Neural cell (in vitro differentiated cells): ENCODE results near the gene SPATA6L. TPM values are rescaled to one million over a fixed set of nuclear protein-coding genes. Genes with fewer than 3 reads are reported as not detected.

ENCODE experiments used
- H2AFZ ChIP-seq: fragments of 200-600, 300-800 bp; sonication (generic), shearing (Covaris generic); 2 replicates; pipeline ENCODE4 v1.6.0; 2014; ENCODE audit warnings: low read depth, mild to moderate bottlenecking, antibody characterized with exemption, low read length, moderate library complexity
- H3F3A ChIP-seq: fragments of 200-600 bp; shearing (Covaris generic); 2 replicates; pipeline ENCODE4 v1.6.1; 2016; ENCODE audit warnings: mild to moderate bottlenecking, moderate library complexity, mixed read lengths, antibody characterized with exemption, low read length; ENCODE audit not compliant: insufficient read depth, poor library complexity, severe bottlenecking
- H3K27ac ChIP-seq: fragments of 200-600, 300-800 bp; sonication (generic), shearing (Covaris generic); 2 replicates; pipeline ENCODE4 v1.5.1; 2014; ENCODE audit warnings: mild to moderate bottlenecking, low read length, moderate library complexity
- H3K27me3 ChIP-seq: fragments of 300-800, 200-600 bp; sonication (generic), shearing (Covaris generic); 2 replicates; pipeline ENCODE4 v1.6.0; 2014; ENCODE audit warnings: mild to moderate bottlenecking, low read depth, low read length, moderate library complexity; ENCODE audit not compliant: insufficient read depth
- H3K36me3 ChIP-seq: fragments of 300-800, 200-600 bp; sonication (generic), shearing (Covaris generic); 2 replicates; pipeline ENCODE4 v1.5.1; 2014; ENCODE audit warnings: mild to moderate bottlenecking, antibody characterized with exemption, low read length, moderate library complexity; ENCODE audit not compliant: insufficient read depth
- H3K4me2 ChIP-seq: fragments of 300-800, 200-600 bp; sonication (generic), shearing (Covaris generic); 2 replicates; pipeline ENCODE4 v1.6.0; 2014; ENCODE audit warnings: mild to moderate bottlenecking, low read length
- H3K4me3 ChIP-seq: fragments of 300-800, 200-600 bp; sonication (generic), shearing (Covaris generic); 2 replicates; pipeline ENCODE4 v1.5.1; 2014; ENCODE audit warnings: mild to moderate bottlenecking, low read length, moderate library complexity
- H3K79me2 ChIP-seq: fragments of 200-600 bp; shearing (Covaris generic); replicated peaks from 2 replicates; pipeline ENCODE4 v1.6.0; 2014; ENCODE audit warnings: mild to moderate bottlenecking, low read length, moderate library complexity; ENCODE audit not compliant: insufficient read depth
- H3K9ac ChIP-seq: fragments of 300-800, 200-600 bp; sonication (generic), shearing (Covaris generic); 2 replicates; pipeline ENCODE4 v1.6.1; 2016; ENCODE audit warnings: mild to moderate bottlenecking, low read length, mixed read lengths
- H3K9me2 ChIP-seq: fragments of 200-600 bp; shearing (Covaris generic); 2 replicates; pipeline ENCODE4 v1.6.1; 2016; ENCODE audit warnings: mild to moderate bottlenecking, low read length, mixed read lengths; ENCODE audit not compliant: insufficient read depth
- H3K9me3 ChIP-seq: fragments of 200-600, 300-800 bp; sonication (generic), shearing (Covaris generic); 2 replicates; pipeline ENCODE4 v1.6.1; 2016; ENCODE audit warnings: mild to moderate bottlenecking, mixed run types, low read length, moderate library complexity, mixed read lengths
- H4K20me1 ChIP-seq: fragments of 200-600 bp; shearing (Covaris generic); 2 replicates; pipeline ENCODE4 v1.6.1; 2016; ENCODE audit warnings: mild to moderate bottlenecking, mixed run types; ENCODE audit not compliant: insufficient read depth
- EP300 ChIP-seq: fragments of 450-650 bp; conservative IDR thresholded peaks from 2 replicates; pipeline ENCODE4 v1.6.1; 2014; ENCODE audit warnings: antibody characterized with exemption, mild to moderate bottlenecking, moderate library complexity; ENCODE audit not compliant: poor library complexity, severe bottlenecking
- EZH2 ChIP-seq: fragments of 200-600, 300-800 bp; shearing (Covaris generic), sonication (generic); IDR thresholded peaks from 2 replicates; pipeline ENCODE4 v1.6.1; 2014; ENCODE audit warnings: antibody characterized with exemption, low read length, borderline replicate concordance, mild to moderate bottlenecking; ENCODE audit not compliant: insufficient read depth, poor library complexity, severe bottlenecking
- MXI1 ChIP-seq: fragments of 450-650 bp; conservative IDR thresholded peaks from 2 replicates; pipeline ENCODE4 v1.6.1; 2014; ENCODE audit warnings: antibody characterized with exemption, mild to moderate bottlenecking; ENCODE audit not compliant: poor library complexity, severe bottlenecking
- POLR2AphosphoS5 ChIP-seq: IDR thresholded peaks from 2 replicates; pipeline ENCODE4 v1.6.1; 2012
- RAD21 ChIP-seq: fragments of 450-650 bp; conservative IDR thresholded peaks from 2 replicates; pipeline ENCODE4 v1.6.1; 2014; ENCODE audit warnings: antibody characterized with exemption, mild to moderate bottlenecking, moderate library complexity
- REST ChIP-seq: IDR thresholded peaks from 2 replicates; pipeline ENCODE4 v1.6.1; 2012; ENCODE audit warnings: borderline replicate concordance
- SMC3 ChIP-seq: fragments of 450-650 bp; conservative IDR thresholded peaks from 2 replicates; pipeline ENCODE4 v1.6.1; 2014; ENCODE audit warnings: antibody characterized with exemption, mild to moderate bottlenecking, moderate library complexity; ENCODE audit not compliant: poor library complexity
- TAF1 ChIP-seq: IDR thresholded peaks from 2 replicates; pipeline ENCODE4 v1.6.1; 2012; ENCODE audit warnings: low read depth
- polyA plus RNA-seq: library from polyadenylated mRNA; depleted of rRNA; stranded (reverse); fragments of >200 nt; gene quantifications from 2 replicates; pipeline ENCODE4 v1.2.3, GENCODE V29; 2014
- TF ChIP-seq, protein P1 (sequence below): fragments of 450-650 bp; IDR thresholded peaks from 2 replicates; pipeline ENCODE4 v1.5.1; 2014; ENCODE audit warnings: antibody characterized with exemption, mild to moderate bottlenecking, moderate library complexity; ENCODE audit not compliant: poor library complexity, severe bottlenecking

The SPATA6L gene
- polyA plus RNA-seq, 1 donor from 2014 or later, result 0.89 TPM

DNA sequence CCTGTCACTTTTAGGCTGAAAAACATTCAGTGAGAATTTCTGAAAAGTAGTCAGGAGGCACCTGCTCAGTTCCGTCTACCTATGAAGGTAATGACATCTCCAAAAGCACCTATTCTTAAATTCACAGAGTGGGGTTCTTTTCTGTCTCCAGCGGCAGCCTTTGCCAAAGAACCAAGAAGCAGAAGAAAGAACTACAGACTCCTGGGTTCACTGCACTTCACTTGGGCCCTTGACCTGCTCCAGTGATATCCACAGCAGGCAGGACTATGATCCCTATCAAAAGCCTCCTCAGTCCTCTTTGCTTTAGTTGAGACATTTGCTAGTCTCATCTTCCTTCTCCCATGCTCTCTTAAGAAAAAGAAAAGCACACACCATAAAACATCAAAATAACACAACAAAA is 23.9 kb downstream of the SPATA6L start:
- H3K4me3 ChIP-seq, result no peak overlapping the region
- H3K9ac ChIP-seq, result no peak overlapping the region
- no peaks in the 10 kb centered on the region for H3K9me2 ChIP-seq
- no peak overlapping the region for H3K27ac ChIP-seq
- H3F3A ChIP-seq, result no peaks in the 10 kb centered on the region
- no peaks in the 10 kb centered on the region for H3K27me3 ChIP-seq
- H3K79me2 ChIP-seq, result no peaks in the 10 kb centered on the region
- no peak overlapping the region for H2AFZ ChIP-seq
- no peaks in the 10 kb centered on the region for H3K9me3 ChIP-seq
- H4K20me1 ChIP-seq, result no peaks in the 10 kb centered on the region
- TF ChIP-seq REST (no peak), POLR2AphosphoS5 (no peak), TAF1 (no peak), RAD21 (no peak), EZH2 (no peak), SMC3 (no peak), MXI1 (no peak), EP300 (no peak)
- TF ChIP-seq, protein P1, sequence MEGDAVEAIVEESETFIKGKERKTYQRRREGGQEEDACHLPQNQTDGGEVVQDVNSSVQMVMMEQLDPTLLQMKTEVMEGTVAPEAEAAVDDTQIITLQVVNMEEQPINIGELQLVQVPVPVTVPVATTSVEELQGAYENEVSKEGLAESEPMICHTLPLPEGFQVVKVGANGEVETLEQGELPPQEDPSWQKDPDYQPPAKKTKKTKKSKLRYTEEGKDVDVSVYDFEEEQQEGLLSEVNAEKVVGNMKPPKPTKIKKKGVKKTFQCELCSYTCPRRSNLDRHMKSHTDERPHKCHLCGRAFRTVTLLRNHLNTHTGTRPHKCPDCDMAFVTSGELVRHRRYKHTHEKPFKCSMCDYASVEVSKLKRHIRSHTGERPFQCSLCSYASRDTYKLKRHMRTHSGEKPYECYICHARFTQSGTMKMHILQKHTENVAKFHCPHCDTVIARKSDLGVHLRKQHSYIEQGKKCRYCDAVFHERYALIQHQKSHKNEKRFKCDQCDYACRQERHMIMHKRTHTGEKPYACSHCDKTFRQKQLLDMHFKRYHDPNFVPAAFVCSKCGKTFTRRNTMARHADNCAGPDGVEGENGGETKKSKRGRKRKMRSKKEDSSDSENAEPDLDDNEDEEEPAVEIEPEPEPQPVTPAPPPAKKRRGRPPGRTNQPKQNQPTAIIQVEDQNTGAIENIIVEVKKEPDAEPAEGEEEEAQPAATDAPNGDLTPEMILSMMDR, result no peak
- H3K36me3 ChIP-seq, result no peaks in the 10 kb centered on the region
- H3K4me2 ChIP-seq, result no peak overlapping the region

GRCh38 chr9:4640027-4640426 is 26.3 kb downstream of the SPATA6L start:
- TF ChIP-seq RAD21 (peak; percentile 73), POLR2AphosphoS5 (no peak), SMC3 (peak; percentile 77)
- TF ChIP-seq, protein P1, result peak; percentile 72
- Histone ChIP-seq H3K9ac (no peak overlapping the region), H3K36me3 (no peaks in the 10 kb centered on the region), H3K27ac (no peak overlapping the region), H3K79me2 (no peaks in the 10 kb centered on the region), H3K9me3 (no peaks in the 10 kb centered on the region), H3K4me2 (no peak overlapping the region), H3K9me2 (no peaks in the 10 kb centered on the region), H2AFZ (no peak overlapping the region), H3K4me3 (no peak overlapping the region), H4K20me1 (no peaks in the 10 kb centered on the region), H3F3A (no peaks in the 10 kb centered on the region), H3K27me3 (no peaks in the 10 kb centered on the region)
